ENCODE results near the gene SH3D21. TPM values are rescaled to one million over a fixed set of nuclear protein-coding genes. Genes with fewer than 3 reads are reported as not detected.

The SH3D21 gene
- total and polyA plus RNA-seq, 2 of the 8 experiments (the other 6 are each of a cell fraction or from before 2014, with no cell fraction given): 3.4 to 8.6 TPM

DNA sequence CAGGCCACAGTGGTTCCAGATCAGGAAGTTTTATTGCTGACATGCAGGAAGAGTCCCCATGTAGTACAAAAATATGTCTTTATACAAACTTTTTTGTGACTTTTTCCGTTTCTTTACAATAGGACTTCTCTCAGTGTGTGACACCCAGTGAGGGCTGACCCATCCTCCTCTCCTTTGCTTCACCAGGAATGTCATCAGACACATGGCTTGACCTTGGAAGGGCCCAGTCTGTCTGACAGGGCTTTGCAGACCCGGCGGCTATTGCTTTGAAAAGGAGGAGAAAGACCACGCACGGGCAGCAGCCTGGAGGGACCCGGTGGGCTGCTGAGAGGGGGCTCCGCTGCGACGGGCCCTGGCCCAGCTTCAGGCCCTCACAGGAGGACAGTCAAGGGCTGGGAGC lies 33.4 kb downstream of the SH3D21 start (continued):
- TF ChIP-seq SAP30 (IDR thresholded peaks at IDR 0.05; ENCODE audit: insufficient read depth, insufficient replicate concordance, low read length) (no peak), CEBPB (IDR thresholded peaks at IDR 0.05; ENCODE audit: low read depth, low read length) (no peak), CREB1 (IDR thresholded peaks at IDR 0.05) (no peak), SIRT6 (IDR thresholded peaks at IDR 0.05; ENCODE audit: low read length) (no peak), RAD21 (IDR thresholded peaks at IDR 0.05 in 1 of 2, conservative IDR thresholded peaks at IDR 0.05 in 1 of 2; ENCODE audit: low read depth in 2 of 2, low read length in 2 of 2) (no peak), ZNF274 (IDR thresholded peaks at IDR 0.05; ENCODE audit: borderline replicate concordance, extremely low read depth, low read length) (no peak), SP2 (IDR thresholded peaks at IDR 0.05; ENCODE audit: low read length) (no peak)
